Neural cell (in vitro differentiated cells): Measurements from ENCODE around the gene SLC29A1.

Source experiments
- CTCF ChIP-seq: fragments of 450-650 bp; IDR thresholded peaks from 2 replicates; pipeline ENCODE4 v1.5.1; 2014; ENCODE audit warnings: antibody characterized with exemption, mild to moderate bottlenecking, moderate library complexity; ENCODE audit not compliant: poor library complexity, severe bottlenecking
- EP300 ChIP-seq: fragments of 450-650 bp; conservative IDR thresholded peaks from 2 replicates; pipeline ENCODE4 v1.6.1; 2014; ENCODE audit warnings: antibody characterized with exemption, mild to moderate bottlenecking, moderate library complexity; ENCODE audit not compliant: poor library complexity, severe bottlenecking
- EZH2 ChIP-seq: fragments of 200-600, 300-800 bp; shearing (Covaris generic), sonication (generic); IDR thresholded peaks from 2 replicates; pipeline ENCODE4 v1.6.1; 2014; ENCODE audit warnings: antibody characterized with exemption, low read length, borderline replicate concordance, mild to moderate bottlenecking; ENCODE audit not compliant: insufficient read depth, poor library complexity, severe bottlenecking
- MXI1 ChIP-seq: fragments of 450-650 bp; conservative IDR thresholded peaks from 2 replicates; pipeline ENCODE4 v1.6.1; 2014; ENCODE audit warnings: antibody characterized with exemption, mild to moderate bottlenecking; ENCODE audit not compliant: poor library complexity, severe bottlenecking
- POLR2AphosphoS5 ChIP-seq: IDR thresholded peaks from 2 replicates; pipeline ENCODE4 v1.6.1; 2012
- RAD21 ChIP-seq: fragments of 450-650 bp; conservative IDR thresholded peaks from 2 replicates; pipeline ENCODE4 v1.6.1; 2014; ENCODE audit warnings: antibody characterized with exemption, mild to moderate bottlenecking, moderate library complexity
- TAF1 ChIP-seq: IDR thresholded peaks from 2 replicates; pipeline ENCODE4 v1.6.1; 2012; ENCODE audit warnings: low read depth

GRCh38 chr6:44230034-44230675 is 6.8 kb downstream of the SLC29A1 start:
- TF ChIP-seq RAD21 (no peak), EZH2 (no peak), POLR2AphosphoS5 (no peak), CTCF (no peak), EP300 (no peak), TAF1 (no peak), MXI1 (no peak)
